Psoas muscle (tissue), 8 donors: ENCODE data around the gene KLF12. TPM values are rescaled to one million over a fixed set of nuclear protein-coding genes. Genes with fewer than 3 reads are reported as not detected.

ENCODE experiments used
- ATAC-seq, 4 donors: fragments of 200-7000 bp; cut with Tn5 transposase; one replicate each; pipeline ENCODE4 v1.9.1; 2020; ENCODE audit warnings: moderate library complexity in 3 of 4, mild to moderate bottlenecking in 2 of 4
- DNase-seq, 2 donors: peaks; one replicate each; pipeline ENCODE4 v3.0.0-alpha.2; 2020
- H3K27ac ChIP-seq: fragments of 200-600 bp; one replicate; pipeline ENCODE4 v1.8.0; 2022
- H3K27me3 ChIP-seq, 3 donors: fragments of 200-600 bp in 1 of 3; one replicate each; pipeline versions ENCODE4 v1.6.1 to v1.8.0; 2013 to 2022; ENCODE audit warnings: low read length in 2 of 3, mild to moderate bottlenecking in 2 of 3, moderate library complexity in 1 of 3; ENCODE audit not compliant: insufficient read depth in 3 of 3
- H3K36me3 ChIP-seq, 2 donors: fragments of 200-600 bp in 1 of 2; one replicate each; pipeline versions ENCODE4 v1.6.1 to v1.8.0; 2013 to 2022; ENCODE audit warnings: low read depth in 1 of 2, mild to moderate bottlenecking in 1 of 2, moderate library complexity in 1 of 2; ENCODE audit not compliant: insufficient read depth in 1 of 2
- H3K4me1 ChIP-seq: fragments of 200-600 bp; one replicate; pipeline ENCODE4 v1.8.0; 2022
- H3K4me3 ChIP-seq: fragments of 200-600 bp; one replicate; pipeline ENCODE4 v1.8.0; 2022; ENCODE audit warnings: mild to moderate bottlenecking
- H3K9me3 ChIP-seq: fragments of 200-600 bp; one replicate; pipeline ENCODE4 v1.8.0; 2022
- CTCF ChIP-seq: fragments of 200-600 bp; IDR thresholded peaks from one replicate; pipeline ENCODE4 v1.8.0; 2022; ENCODE audit warnings: antibody characterized with exemption
- WGBS, 3 donors: extraction: QIAGEN DNeasy Blood & Tissue Kit; methylation state at CpG; one replicate each; pipeline versions ENCODE4 v1.1.6 to v1.1.7; 2013; 5-methylcytosine and 5-hydroxymethylcytosine counted together
- intact Hi-C, 2 donors: fragments of 100-400 bp; cut with DNase I; formaldehyde crosslinking; loops; one replicate each; pipeline versions ENCODE4 v1.11.0 to v1.14.2; 2022
- polyA plus RNA-seq, 3 donors: library from polyadenylated mRNA; stranded (reverse); fragments of 200-250 nt; gene quantifications; one replicate each; pipeline ENCODE4 v1.2.3, GENCODE V29; 2013
- total RNA-seq, 4 donors: library from RNA; stranded (reverse); fragmentation: NEBNext Ultra II Directional in 2 of 4; extraction: Animal tissue kit (Norgen Biotek cat#: 25700) in 2 of 4; gene quantifications; one replicate each; pipeline versions ENCODE4 v1.2.1 to v1.2.4, GENCODE V29; 2021 to 2023
- donor health status: healthy with polysubstance abuse.
- donor health status: DM: no; HTN: no; CAD: no; lungs with moderate emphysema.
- donor health status: Bipolar disorder and iron deficiency.
- donor health status: healthy.
- donor health status: DM: yes; HTN: yes; CAD: no.
- donor health status: DM: no; HTN: no; CAD: no.
- donor health status: DM: no; HTN: no; CAD: no.
- donor health status: DM: yes; HTN: yes; CAD: no.

KLF12 gene
- total and polyA plus RNA-seq, 7 donors = 0.55 to 12.4 (median 8.0) TPM

- intact Hi-C loops = loop anchor here (10.0 kb wide), 2 partner anchors 298 to 378 kb away; no protein-coding TSS in a partner anchor
- peak overlapping the region; percentile 90 for H3K27ac ChIP-seq
- no peaks in the 10 kb centered on the region for H3K36me3 ChIP-seq
- H3K27me3 ChIP-seq = no peaks in the 10 kb centered on the region
- H3K4me3 ChIP-seq = peak overlapping the region; percentile 89
- 0 to 1% (median 0%) methylated on average over 34 of the region's 34 CpGs for WGBS, 3 donors
- peak; percentile 30 to 60 for DNase-seq
- TF ChIP-seq CTCF = peak; percentile 4
- H3K9me3 ChIP-seq = no peaks in the 10 kb centered on the region
- H3K4me1 ChIP-seq = peaks cover 32% of the 10 kb centered on the region
- peak; percentile 20 to 61 (median 52) for ATAC-seq
These were observed 1.2 kb downstream of the KLF12 start for GRCh38 chr13:74132776-74133656.

GRCh38 chr13:74132152-74132775 is 1.9 kb downstream of the KLF12 start:
- TF ChIP-seq CTCF = no peak
- peaks cover 40% of the 10 kb centered on the region for H3K4me1 ChIP-seq
- intact Hi-C loops = loop anchor here (10.0 kb wide), 2 partner anchors 297 to 377 kb away; no protein-coding TSS in a partner anchor
- H3K27me3 ChIP-seq = no peaks in the 10 kb centered on the region
- WGBS, 3 donors = 8 to 17% (median 9%) methylated on average over 17 of the region's 17 CpGs
- peak overlapping the region; percentile 90 for H3K27ac ChIP-seq
- no peak for DNase-seq
- no peak for ATAC-seq
- H3K9me3 ChIP-seq = no peaks in the 10 kb centered on the region
- peak overlapping the region; percentile 89 for H3K4me3 ChIP-seq
- no peaks in the 10 kb centered on the region for H3K36me3 ChIP-seq

GRCh38 chr13:74131227-74131626 is 3.0 kb downstream of the KLF12 start:
- intact Hi-C loops = loop anchor here (10.0 kb wide), 2 partner anchors 296 to 376 kb away; no protein-coding TSS in a partner anchor
- no peak for TF ChIP-seq CTCF
- Histone ChIP-seq H3K4me1 (peaks cover 41% of the 10 kb centered on the region), H3K9me3 (no peaks in the 10 kb centered on the region), H3K27ac (peak overlapping the region; percentile 90), H3K36me3 (no peaks in the 10 kb centered on the region), H3K4me3 (peak overlapping the region; percentile 7), H3K27me3 (no peaks in the 10 kb centered on the region)
- DNase-seq = no peak
- no peak for ATAC-seq
- WGBS, 3 donors = 7 to 15% (median 10%) methylated on average over 3 of the region's 3 CpGs

- H3K27me3 ChIP-seq = no peaks in the 10 kb centered on the region
- H3K9me3 ChIP-seq = no peaks in the 10 kb centered on the region
- peaks cover 41% of the 10 kb centered on the region for H3K4me1 ChIP-seq
- WGBS, 3 donors = 61 to 66% (median 64%) methylated on average over 5 of the region's 5 CpGs
- ATAC-seq (no peak), DNase-seq (no peak)
- peak overlapping the region; percentile 34 for H3K27ac ChIP-seq
- TF ChIP-seq CTCF = no peak
- intact Hi-C loops = loop anchor here (10.0 kb wide), 3 partner anchors 55 to 375 kb away; no protein-coding TSS in a partner anchor
- no peak overlapping the region for H3K4me3 ChIP-seq
- H3K36me3 ChIP-seq = no peaks in the 10 kb centered on the region
These were observed 4.6 kb downstream of the KLF12 start for GRCh38 chr13:74129500-74130191.
